ENCODE results near the gene PDE11A.

The PDE11A gene

DNA sequence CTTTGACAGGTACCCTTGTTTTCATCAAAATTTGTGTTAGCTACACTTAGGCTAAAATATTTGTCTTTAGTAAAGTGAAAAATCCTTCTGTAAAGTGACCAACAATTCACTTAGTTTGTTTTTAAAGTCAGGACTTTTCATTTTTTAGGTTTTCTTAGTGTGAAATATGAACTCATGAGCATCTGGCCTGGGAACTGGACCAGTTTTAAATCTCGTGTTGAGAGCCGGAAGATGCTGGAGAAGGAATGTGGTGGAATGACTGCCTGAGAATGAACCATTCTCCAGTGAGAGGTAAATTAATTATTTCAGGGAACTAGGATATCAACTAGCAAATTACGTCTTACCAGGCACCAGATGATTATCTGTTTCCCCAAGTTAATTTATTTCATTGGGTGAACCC lies 374.3 kb downstream of the PDE11A start:
- DNase-seq = no peak

DNA sequence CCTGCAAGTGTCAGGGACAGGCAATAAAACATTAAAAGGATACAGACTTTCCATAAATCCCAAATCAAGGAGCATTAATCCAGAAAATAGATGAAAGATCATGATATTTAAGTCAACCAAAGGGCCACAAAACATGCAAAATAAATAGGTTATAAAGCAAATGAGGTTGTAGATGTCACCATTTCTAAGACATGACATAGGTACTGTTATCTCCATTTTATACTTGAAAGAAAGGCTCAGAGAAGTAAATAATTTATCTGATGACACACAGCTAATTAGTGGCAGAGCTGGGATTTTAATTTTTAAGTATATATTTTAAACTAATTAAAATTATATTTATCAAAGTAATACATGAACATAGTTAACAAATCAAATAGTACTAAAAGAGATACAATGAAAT lies 378.2 kb downstream of the PDE11A start:
- DNase-seq = no peak

DNA sequence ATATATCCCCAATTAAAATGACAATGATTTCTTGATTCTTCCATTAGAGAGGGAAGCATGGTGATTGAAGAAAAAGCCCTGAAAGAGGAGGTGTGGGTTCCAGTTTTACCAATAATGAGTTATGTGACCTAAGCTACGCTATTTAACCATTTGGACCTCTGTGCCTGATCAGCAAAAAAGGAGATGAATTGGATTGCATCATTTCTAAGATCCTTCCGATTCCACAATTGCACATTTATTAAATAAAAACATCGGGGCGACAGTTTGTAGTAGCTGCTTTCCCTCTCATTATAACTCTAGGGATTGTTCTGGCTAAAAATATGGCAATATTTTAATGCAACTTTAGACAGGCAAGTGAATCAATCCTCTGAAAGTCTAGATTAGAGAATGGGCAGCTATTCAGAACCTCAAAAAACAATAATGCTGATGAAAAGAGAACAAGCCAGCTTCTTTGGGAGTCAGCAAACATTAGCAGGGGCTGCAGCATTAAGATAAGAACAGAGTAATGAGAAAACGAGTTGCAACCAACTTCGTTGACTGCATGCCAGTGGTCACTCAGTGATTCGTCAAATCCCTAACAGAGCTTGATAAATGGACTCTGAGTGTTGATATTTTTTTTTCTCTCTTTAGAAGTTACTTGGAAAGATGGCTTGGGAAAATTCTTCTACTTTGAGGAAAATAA lies 378.8 kb downstream of the PDE11A start:
- DNase-seq = no peak

DNA sequence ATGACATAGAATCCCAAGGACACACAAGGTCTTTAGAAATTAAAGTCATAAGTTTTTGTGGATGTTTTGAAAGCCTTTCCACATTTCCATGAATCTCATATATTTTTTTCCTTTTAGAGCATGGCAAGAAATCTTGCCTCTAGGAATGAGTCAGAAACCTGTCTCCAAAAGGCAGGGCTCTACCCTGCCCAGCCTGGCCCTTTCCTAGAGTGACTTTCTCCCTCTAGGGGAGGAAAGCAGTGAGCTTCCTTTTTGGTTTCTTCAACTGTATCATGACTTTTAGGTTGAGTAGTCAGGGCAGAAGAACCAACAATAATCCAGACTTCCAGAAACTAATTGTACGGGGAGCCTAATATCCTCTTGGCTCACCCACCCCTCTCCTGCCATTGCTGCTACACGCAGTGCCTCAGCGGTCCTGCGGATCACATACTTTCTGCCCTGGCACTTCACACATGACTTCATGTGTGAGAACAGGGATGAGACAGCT lies 379.8 kb downstream of the PDE11A start:
- no peak for DNase-seq

DNA sequence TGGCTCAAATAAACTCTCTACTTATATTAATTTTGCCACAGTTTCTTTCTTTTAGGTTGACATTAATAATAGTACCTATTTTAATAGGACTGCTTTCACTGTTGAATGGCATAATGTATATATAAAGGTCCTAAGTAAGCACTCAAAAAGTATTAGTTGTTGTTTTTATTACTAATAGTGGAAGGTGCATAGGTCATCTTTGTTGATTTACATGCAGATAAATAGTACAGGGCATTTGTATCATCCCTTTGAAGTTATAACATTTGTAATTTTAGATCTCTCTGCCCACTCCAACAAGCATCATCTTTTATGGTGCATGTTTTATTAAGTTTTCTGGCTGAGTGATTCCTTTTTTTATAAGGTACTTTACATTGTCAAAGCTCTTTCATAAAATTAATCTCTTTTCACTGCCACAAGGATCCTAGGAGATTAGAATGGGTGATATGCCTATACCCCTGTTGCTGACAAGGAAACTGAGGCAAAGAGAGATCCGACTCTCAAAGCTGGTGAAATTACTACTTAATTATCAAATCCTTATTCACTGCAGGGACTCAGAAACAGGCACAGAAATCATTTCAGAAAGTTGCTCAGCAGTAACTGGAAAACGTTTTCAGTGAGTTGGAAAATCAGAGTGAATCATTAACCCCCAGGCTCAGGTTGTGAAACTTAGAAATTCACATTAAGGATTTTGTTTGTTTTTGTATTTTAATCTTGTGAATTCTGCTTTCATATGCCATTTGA lies 380.4 kb downstream of the PDE11A start:
- DNase-seq = no peak

DNA sequence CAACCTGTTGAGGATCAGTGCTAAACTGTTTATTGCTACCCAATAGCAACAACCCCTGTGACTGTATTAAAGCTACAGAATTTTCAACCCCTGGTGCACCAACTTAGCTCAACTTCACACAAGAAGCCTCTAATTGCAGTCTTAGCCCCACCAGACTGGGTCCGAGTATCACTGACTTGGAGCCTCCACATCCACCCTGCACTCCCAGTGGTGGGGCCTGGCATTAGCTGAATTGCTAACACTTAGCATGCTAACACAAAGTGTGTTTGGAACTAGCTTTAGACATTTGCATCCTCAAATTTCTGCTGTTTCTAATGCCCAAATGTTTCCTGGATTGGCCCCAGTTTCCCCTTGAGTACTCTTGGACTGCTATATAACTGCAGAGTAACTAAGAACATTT lies 381.4 kb downstream of the PDE11A start:
- no peak for DNase-seq

DNA sequence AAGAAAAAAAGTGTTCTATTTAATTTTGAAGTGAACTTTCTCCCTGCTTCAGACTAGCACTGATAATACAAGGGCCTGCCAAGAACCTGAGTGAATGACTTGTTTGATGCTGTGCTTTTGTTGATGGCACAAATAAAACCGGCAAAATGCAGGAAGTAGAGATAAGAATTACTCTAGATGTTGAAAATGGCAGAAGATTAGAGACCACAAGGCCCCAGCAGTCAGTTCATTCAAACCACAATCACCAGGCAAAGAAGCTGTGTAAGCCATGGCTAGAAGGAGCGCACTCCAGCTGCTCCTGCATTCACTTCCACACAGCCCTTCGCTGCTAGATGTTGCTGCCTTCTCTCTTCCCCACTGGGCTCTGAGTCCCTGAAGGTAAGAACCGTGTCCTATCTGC lies 383.0 kb downstream of the PDE11A start:
- no peak for DNase-seq

DNA sequence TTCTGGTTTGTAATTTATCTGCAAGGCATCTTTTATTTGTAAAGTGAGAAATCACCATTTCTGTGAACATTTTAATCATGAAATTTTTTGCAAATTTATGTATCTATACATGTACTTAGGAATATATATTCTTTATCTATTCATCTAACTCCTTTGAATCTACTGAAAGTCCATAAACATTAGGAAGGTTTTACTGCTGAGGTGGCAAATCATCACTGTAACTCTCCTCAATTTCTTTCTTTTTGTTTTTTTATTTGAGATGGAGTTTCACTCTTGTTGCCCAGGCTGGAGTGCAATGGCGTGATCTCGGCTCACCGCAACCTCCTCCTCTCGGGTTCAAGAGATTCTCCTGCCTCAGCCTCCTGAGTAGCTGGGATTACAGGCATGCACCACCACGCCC lies 383.7 kb downstream of the PDE11A start:
- DNase-seq = no peak

DNA sequence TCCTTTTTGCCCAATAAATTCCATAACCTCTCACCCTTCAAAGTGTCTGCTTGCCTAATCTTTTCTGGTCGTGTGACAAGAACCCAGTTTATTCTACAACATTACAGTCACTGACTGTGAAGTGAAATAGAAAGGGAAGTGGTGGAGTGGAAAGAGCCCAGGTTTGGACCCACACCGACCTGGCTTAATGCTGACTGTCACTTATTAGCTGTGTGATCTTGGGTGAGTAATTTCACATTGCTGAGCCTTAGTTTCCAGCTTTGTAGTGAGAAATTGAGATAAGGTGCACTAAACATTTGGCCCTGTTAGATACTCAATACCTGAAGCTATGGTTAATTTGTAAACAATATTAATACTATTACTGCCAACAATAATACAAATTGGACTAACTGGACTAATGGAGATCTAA lies 388.9 kb downstream of the PDE11A start:
- DNase-seq = no peak

DNA sequence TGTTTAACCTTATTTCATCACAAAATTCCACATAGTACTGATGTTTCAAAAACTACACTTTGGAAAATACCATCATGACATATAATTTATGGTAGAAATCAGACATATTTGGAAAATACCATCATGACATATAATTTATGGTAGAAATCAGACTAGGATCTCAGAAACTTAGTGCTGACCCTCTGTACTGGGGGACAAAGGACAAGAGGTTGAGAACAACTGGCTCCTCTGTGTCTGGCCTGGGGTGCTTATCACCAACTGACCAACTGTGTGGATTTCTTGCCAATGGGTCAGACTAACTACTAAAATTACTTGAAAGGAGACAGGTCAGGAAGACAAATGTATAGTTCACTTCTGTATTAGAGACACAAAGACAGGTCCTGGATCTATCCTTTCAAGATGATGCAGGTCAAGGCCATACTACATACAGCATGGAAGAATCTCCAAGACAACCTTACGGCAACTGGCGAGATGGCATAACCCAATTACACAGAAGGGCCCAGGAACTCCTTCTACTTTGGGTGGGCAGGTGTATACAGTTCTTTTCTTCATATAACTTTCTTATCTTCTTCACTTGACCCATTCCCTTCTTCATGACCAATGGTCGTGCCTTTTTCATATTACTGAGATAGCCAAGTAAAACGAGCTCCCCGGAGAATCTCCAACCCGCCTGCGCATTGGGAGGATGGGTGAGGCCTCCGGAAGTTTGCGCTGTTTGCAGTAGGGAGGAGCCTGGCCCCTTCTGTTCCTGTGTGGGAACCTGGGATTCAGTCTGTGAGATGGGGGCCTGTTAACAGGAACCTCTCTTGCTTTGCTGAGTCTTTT lies 389.5 kb downstream of the PDE11A start:
- no peak for DNase-seq

DNA sequence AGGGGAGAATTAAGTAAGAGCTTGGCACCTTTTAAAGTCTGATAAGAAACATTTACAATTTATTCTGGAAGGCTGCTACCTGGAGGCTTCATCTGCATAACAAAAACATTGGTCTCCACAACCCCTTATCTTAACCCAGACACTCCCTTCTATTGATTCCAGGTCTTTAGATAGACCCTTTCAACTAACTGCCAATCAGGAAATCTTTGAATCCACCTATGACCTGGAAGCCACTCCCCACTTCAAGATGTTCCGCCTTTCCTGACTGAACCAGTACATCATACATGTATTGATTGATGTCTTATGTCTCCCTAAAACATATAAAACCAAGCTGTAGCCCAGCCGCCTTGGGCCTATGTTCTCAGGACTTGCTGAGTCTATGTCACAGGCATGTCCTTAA lies 390.6 kb downstream of the PDE11A start:
- DNase-seq = no peak

DNA sequence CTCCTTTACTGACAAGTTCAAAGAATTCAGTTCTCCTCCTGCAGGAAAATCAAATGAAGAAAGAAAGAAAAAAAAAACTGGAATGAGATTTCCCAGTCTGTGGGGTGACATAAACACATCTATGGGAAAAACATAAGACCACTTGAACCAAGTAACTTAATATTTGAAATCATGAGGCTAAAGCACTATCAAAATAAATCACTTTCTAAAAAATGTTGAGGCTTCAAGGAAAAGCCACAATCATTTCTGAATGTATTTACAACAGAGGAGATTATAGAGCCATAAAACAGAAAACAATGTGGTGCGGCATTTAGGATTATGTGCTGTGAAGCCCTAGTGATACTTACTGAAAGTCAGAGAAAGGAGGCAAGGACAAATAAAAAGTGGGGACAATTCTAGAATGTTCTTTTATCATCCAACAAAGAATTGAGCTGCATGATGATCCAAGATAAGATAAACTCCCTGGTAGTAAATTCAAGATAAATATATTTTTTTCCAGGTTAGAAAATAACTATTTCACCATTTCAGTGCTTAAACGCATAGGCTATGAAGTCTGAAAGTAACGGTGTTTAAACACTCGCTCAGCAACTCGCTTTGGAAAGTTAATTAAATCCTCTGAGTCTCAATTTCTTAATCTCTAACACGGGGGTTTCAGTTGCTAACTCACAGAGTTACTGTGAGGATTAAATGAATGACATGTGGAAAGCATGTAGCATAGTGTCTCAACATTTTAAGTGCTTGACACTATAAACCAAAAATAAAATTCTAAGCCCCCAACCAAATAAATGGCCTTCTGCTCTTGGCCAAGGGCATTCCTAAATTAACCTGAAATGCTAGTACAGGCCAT lies 391.5 kb downstream of the PDE11A start:
- no peak for DNase-seq

DNA sequence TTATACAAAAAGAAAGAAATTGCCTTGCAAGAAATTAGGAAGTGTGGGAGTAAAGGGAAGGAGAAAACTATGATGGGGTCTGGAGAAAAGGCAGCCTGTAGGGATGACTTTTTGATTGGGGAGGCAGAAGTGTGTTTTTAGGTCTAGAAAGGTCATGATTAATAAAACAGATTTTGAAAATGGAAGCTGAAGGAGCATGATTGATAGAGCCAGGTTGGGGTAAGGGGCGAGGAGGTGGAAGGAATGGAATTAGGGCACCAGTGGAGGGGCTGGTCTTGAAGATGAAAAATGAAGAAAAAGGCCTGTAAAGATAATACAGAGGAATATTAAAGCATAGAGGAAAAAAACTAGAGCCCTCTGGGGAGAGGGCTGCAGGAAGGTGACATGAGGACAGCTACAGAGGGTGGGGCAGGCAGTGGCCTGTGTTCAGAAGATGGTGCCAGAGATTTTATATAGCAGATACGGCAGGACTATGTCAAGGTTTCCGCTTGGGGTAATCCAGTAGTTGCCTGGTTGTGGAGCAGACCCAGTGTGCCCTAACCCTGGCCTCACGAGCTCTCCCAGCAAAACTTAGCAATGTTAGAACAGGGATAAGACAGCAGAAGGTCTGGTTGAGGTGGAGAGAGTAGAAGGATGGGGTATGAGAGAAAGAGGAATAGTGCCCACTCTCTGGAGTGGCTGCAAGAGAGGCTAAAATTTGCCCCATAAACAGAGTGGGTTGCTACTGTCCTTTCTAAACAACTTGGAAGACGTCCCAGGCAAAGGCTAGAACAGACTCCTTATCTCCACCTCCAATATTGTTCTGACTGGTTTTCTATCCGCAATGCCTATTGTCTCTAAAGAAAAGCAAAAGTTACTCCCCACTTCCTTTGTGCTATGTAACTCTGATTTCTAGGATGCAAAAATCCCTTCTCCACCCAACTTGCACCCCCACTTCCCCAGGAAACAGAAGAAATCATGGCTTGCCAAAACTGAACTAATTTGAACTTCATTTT lies 392.7 kb downstream of the PDE11A start:
- DNase-seq = no peak

DNA sequence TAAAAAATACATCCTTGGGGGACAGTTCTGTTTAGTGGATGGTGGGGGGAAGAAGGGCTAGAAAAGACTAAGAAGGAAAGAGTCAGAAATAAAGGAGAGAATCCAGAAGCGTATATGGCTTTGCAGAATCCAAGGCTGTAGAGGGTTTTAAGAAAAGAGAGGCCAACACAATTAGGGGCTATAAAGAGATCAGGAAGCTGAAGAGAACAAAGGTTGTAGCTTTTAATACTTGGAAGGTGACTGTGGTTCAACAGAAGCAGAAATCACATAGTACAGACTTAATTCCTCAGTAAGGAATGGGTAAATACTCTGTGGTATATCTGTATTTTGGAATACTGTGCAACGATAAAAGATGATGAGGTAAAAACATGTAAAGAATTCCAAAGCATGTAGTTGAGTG lies 393.6 kb downstream of the PDE11A start:
- no peak for DNase-seq

DNA sequence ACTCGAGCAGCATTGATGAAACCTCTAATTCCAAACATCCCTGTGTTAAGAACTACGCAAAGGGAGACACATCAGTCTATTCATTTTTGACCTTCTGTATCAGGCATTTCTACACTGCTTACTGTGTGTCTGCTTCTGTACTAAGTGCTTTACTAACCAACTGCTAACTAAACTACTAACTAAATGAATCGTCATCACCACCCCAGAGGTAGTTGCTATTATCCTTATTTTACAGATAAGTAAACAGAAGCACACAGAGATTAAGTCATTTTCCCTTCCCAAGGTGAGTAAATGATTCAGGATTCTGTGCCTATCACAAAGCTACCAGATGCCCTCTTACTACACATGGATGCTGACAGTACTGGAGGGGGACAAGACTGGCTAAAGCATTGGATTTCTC lies 395.9 kb downstream of the PDE11A start:
- DNase-seq = no peak

DNA sequence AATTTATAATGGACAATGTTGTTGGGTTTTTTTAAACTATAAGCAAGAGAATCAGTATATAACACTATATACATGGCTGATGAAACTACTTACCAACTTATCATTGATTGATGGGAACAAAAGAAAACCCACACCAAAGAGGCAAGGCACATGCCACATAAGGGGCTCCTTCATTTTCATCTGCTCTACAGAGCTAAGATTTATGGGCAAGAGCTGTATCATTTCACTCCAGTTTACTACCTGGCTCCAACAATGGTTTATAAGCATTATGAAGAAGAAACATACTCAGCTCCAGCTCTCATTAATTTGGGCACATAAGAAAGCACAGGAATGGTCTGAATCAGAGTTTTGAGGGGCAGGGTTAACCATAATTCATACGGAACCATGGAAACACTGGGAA lies 396.8 kb downstream of the PDE11A start:
- DNase-seq = no peak

DNA sequence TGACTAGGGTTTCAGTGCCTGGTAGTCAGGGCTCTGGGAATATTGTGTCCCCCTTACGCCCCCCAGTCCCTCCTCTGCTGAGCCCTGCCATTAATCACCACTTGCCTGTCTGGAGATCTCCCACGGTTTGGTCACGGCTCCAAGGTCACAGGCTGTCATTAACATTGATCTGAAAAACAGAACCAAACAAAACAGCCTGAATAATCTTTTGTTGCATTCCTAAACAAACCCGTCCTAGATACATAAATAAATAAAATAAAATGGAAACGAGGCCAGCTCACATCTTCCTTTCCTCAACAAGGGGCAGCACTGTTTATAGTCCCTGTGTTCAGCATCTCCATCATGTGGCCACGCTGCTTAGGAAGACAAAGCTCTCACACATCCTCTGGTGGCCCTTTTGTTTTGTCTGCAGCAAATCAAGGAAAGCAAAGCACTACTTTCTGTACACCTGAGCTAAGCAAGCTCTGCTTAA lies 397.2 kb downstream of the PDE11A start:
- peak in 33 of 56 donors; percentile 2 to 54 (median 21) for DNase-seq

DNA sequence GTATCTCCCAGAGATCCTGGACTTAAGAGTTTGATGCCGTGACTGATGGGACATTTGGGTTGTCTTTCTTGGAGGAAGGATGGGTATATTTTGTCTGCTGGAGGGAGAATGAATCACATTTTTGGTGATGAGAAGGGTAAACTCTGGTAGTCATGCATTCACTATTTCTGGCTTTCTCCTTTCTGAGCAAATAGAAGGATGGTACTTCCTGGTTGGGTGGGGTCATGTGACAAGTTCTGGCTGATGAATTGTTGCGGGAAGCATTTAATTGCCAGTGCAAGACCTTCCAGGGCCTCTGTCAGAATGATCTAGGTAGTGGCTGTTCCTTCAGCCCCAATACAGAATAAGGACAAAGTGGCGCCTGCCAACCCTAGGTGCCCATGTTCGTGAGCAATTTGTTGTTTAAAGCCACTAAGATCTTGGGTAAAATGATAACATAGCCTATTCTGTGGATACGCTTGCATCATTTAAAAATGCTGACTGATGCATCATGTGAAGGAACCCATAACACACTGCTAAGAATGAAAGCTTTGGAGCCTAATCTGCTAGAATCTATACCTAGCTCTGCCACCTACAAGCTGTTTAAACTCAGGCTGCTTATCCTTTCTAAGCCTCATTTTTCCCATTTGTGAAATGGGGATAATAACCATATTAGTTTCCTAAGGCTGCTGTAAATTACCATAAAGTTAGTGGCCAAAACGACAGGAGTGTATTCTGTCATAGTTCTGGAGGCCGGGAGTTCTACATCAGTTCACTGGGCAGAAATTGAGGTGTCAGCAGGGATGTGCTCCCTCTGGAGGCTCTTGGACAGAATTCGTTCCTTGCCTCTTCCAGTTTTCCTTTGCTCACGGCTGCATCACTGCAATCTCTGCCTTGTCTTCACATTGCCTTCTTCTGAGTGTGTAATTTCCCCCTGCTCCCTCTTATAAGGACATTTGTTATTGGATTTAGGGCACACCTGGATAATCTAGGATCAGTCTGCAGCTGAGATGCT lies 398.7 kb downstream of the PDE11A start:
- no peak for DNase-seq

DNA sequence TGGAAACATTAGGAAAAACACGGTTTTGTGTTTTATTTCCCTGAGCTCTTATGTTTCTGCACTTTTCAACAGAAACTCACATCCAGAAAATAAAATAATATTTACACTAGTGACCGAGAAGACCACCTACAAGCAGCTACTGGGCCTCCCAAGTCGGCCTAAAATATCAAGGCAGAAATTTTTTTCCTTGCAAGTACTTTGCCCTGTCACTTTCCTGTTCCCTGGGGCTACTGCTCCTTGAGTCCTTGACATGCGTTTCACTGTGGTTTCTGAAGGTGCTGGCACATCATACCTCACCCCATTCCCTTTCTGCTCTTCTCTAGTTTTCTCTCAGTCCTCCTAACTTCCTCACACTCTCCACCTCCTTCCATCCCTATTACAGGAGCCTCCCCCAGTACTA lies 400.9 kb downstream of the PDE11A start:
- DNase-seq = no peak
